Left renal cortex interstitium (tissue), 4 donors: Measurements from ENCODE around the gene IGF2R. TPM values are rescaled to one million over a fixed set of nuclear protein-coding genes. Genes with fewer than 3 reads are reported as not detected.
"Not testable (repeated sequence)": the region's sequence is repeated elsewhere in the genome, so short reads cannot be mapped to it uniquely, and the experiment has no call there.

ENCODE experiments used
- DNase-seq, 4 donors: peaks; one replicate each; pipeline ENCODE4 v3.0.0-alpha.2; 2013; ENCODE audit warnings: low read depth in 4 of 4, low spot score in 2 of 4, missing footprints in 1 of 4
- polyA plus RNA-seq, 4 donors: library from polyadenylated mRNA; unstranded; fragments of 120-200 nt; gene quantifications; one replicate each; pipeline ENCODE4 v1.2.1, GENCODE V29; 2013; ENCODE audit not compliant: insufficient read length in 4 of 4

Gene IGF2R
- polyA plus RNA-seq, 4 donors, result 50.5 to 67.8 (median 58.4) TPM

GRCh38 chr6:159996087-159996622 is 27.3 kb downstream of the IGF2R start:
- DNase-seq, result no peak

GRCh38 chr6:159996626-159997497 is 28.0 kb downstream of the IGF2R start:
- DNase-seq, result no peak

GRCh38 chr6:159997498-159998101 is 28.7 kb downstream of the IGF2R start:
- no peak for DNase-seq

DNA sequence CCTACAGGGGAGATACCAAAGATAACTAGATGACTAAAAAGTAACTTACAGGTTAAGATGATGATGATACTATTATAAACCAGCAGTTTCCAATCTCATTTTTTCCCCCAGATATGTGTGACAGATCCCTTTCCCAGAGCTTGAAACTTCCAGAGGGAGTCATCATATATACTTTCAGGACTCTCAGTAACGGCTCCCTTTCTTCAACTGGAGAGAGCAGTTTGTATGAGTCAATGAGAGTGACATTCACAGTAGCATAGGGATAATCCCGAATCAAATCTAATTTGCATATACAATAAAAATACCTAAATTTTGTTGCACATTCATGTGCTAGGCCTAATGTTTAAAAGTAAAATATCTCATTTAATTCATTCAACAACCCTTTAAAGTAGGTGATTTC is 29.7 kb downstream of the IGF2R start:
- no peak for DNase-seq

DNA sequence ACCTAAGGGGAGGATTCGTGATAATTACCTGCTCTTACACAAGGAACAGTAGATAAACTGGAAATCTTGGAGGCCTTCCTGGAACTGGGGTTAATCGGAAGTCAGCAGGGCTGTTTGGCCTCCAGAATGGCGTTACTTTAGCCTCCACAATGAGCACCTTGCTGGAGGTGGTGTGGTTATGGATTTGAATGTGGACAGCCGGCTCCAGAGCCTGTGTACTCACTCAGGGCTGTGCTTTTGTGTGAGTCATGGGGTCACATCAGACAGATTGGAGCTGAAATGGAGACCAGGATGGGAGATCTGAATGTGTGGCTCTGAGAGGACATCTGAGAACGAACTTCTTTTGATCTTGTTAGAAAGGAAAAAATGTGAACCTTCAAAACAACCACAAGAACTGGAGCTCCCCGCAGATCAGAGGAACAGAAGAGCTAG is 30.4 kb downstream of the IGF2R start:
- DNase-seq, result no peak

- DNase-seq, result no peak
Observed at GRCh38 chr6:160000280-160000704, 31.4 kb downstream of the IGF2R start.

- not testable (repeated sequence) for DNase-seq
Observed at GRCh38 chr6:160000893-160001427, 32.1 kb downstream of the IGF2R start.

- no peak for DNase-seq
Observed at GRCh38 chr6:160002882-160003281, 34.0 kb downstream of the IGF2R start.

DNA sequence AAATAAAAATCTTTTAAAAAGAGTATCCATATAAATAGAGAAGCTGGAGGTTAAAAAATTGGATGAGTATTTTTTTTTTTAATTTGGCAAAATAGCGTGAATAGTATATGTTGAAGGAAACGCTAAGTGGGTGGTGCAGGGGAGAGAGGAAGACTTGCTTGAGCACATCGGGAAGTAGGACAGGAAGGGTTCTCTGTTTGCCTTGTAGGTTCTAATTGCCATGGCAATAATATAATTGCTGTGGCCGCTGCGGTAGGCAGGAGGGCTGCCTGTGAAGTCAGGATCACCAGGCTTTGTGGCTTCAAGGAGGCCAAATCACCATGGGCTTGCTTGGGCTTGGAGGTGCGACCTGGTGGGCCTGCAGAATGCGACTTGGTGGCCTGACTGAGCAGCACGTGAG is 35.1 kb downstream of the IGF2R start:
- no peak for DNase-seq

DNA sequence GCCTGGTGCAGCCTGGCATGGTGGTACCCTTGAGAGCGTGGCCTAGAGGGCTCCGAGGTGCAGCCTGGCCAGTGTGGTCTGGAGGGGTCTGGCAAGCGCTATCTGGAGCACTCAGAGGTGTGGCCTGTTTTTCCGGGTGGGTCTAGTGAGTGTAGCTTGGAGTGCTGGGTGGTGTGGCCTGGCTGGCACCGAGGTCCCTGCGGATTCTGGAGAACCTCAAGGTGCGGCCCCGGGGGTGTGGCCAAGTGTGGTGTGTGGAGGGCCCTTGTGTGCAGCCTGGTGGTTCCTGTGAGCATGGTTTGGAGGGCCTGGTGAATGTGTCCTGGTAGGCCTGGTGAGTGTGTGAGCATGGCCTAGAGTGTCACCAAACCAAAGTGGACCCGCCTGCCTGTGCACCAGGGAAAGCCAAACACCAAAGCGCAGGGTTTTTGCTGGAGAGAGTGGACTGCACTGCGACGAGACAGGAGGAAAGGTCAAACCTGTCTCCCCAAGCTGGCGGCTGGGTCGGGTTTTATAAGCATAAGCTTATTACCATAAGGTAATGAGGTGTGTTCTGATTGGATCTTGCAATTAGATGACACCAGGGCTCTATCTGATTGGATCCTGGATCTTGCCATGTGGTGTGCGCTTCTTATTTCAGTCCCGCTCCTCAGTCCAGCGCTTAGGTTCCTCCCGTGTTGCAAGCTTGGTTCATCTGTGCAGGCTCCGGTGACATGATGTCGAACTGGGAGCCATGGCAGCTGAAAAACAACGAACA is 35.7 kb downstream of the IGF2R start:
- no peak for DNase-seq

- no peak for DNase-seq
Observed at GRCh38 chr6:160005211-160005610, 36.3 kb downstream of the IGF2R start.

DNA sequence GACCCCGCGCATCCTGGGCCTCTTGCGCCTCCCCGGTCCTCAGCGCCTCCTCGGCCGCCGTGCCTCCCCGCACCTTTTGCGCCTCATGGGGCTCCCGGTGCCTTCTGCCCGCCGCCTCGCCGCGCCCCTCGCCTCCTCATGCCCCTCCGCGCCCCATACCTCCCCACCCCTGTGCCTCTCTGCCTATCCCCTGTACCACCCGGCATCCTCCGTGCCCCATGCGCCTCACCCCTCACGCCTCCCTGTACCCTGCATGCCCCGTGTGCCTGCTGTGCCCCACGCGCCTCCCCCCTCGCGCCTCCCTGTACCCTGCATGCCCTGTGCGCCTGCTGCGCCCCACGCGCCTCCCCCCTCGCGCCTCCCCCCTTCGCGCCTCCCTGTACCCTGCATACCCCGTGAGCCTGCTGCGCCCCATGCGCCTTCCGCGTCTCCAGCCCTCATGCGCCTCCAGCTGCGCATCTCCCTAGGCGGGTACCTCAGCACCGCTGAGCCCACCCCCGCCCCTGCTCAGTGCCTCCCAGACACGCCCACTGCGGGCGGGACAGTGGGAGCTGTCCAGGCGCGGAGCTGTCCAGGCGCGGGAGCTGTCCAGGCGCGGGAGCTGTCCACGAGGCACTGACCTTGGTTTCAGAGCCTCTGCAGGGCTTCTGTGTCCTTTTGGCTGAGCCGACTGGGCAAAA is 37.1 kb downstream of the IGF2R start:
- DNase-seq, result peak in 1 of 4 donors; percentile 51

DNA sequence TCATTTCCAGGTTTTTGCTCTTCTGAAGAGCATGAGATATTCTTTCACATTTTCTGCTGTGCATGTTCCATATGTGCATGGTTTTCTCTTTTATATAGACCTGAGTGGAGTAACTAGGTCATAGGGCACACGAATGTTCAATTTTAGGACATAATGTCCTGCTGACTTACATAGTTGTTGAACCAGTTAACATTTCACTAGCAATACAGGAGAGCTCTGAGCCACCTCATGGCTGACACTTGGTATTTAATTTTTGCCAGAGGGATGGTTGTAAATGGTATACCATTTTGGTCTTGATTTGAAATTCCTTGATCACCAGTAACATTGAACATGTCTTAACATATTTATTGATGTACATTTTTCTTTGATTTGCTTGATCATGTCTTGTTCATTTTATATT is 38.3 kb downstream of the IGF2R start:
- DNase-seq, result no peak

DNA sequence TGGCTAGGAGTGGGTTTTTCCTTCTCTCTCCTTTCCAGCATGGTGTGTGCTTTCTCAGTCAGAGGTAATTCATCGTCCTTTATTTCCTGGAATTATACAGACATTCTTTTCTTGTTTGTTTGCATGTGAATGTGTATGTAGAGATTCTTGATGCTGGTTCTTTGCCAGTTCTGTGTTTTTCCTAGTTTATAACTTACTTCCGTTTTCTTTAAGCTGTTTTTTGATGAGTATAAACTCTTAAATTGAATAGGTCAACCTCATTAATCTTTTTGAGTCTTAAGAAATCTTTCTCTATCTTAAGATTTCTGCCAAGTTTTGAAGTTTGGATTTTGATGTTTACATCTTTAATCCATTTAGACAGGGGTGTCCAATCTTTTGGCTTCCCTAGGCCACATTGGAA is 38.7 kb downstream of the IGF2R start:
- peak in 1 of 4 donors; percentile 3 for DNase-seq

DNA sequence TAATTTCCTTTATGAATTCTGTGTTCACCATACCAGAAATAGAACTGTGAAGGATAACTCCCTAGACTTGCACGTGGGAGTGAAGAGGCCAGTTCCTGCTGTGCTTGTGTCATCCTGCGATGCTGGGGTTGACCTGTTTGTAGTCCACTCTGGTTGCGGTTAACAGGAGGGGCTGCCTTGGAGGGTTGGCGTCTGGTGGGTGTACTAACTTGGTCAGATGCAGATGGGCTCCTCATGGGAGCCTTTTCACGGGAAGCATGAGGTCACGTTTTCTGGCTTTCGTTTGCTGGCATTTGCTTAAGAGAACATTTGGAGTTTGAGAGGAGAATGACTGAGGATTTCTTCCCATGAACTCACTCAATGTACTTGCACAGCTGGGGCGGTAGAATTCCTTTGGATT is 41.2 kb downstream of the IGF2R start:
- DNase-seq, result no peak

GRCh38 chr6:160013987-160014868 is 45.3 kb downstream of the IGF2R start:
- no peak for DNase-seq

GRCh38 chr6:160014869-160015182 is 45.9 kb downstream of the IGF2R start:
- no peak for DNase-seq

DNA sequence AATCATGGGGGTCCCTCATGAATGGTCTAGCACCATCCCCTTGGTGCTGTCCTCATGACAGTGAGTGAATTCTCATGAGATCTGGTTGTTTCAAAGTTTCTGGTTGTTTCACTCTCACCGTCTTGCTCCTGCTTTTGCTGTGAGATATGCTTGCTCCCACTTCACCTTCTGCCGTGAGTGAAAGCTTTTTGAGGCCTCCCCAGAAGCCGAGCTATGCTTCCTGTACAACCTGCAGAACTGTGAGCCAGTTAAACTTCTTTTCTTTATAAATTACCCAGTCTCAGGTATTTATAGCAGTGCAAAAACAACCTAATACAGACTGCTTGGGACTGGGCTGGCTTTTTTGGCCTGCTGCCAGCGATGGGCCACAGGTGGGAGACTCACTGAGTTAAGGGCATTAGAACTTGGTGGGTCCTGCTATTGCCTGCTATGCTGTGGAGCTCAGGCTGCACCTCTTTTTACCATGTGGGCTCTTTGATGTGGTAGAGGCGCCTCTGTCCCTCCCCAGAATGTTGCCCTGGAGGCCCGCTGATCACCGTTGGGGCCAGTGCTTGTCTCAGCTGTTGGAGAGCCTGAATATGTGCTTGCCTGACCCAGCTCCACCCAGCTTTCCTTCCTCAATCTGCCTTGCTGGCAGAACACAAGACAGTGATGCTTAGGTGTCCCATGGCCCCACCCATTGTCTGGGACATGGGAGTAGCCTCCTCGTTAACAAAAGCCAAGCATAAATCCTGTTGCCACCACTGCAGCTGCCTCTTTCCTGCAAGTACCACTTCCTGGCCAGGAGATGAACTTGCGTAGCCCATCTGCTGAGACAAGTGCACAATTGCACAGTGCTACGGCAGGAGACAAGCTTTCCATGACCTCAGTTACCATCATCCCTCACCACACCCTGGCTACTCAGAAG is 47.1 kb downstream of the IGF2R start:
- DNase-seq, result no peak
